HCT116 (cell line): Measurements from ENCODE around the gene TEKT5. TPM values are rescaled to one million over a fixed set of nuclear protein-coding genes. Genes with fewer than 3 reads are reported as not detected.

ENCODE experiments used
- ATAC-seq: fragments of 200-7000 bp; cut with Tn5 transposase; 2 replicates; pipeline ENCODE4 v1.9.1; 2020; ENCODE audit warnings: mild to moderate bottlenecking, moderate library complexity
- BruUV-seq: library from RNA; stranded (reverse); fragments of 400-500 nt; replicated peaks from 2 replicates; lab custom pipeline; 2021; lab: Mats Ljungman, UMichigan
- CTCF ChIA-PET: fragments of 300-600 bp; sonication (Branson Sonifier 250); formaldehyde crosslinking; loops from one replicate; lab custom pipeline; 2021; ENCODE audit warnings: antibody characterized with exemption; lab: Charles Lee
- POLR2A ChIA-PET: fragments of 300-600, 350-600 bp; sonication (Branson Sonifier 250); formaldehyde crosslinking; loops from one replicate; lab custom pipeline; 2021; ENCODE audit warnings: antibody characterized with exemption; lab: Charles Lee
- RAD21 ChIA-PET, 2 experiments: fragments of 300-600 bp; sonication (Branson Sonifier 250); formaldehyde crosslinking; loops; one replicate each; lab custom pipeline; 2023; ENCODE audit warnings: low total read pairs in 2 of 2; ENCODE audit not compliant: uncharacterized antibody in 2 of 2, unreplicated experiment in 2 of 2, low non-redundant PET in 1 of 2; lab: Charles Lee
- DNase-seq: peaks from one replicate; pipeline ENCODE4 v3.0.0-alpha.2; 2010; ENCODE audit warnings: low read depth, low spot score
- H2AFZ ChIP-seq: fragments of 200-600 bp; shearing (Covaris generic), sonication (generic); 2 replicates; pipeline ENCODE4 v1.6.1; 2017; ENCODE audit warnings: low read depth, mixed run types, mixed read lengths, antibody characterized with exemption, low read length; ENCODE audit not compliant: poor library complexity, severe bottlenecking
- H3K27ac ChIP-seq: 2 replicates; pipeline ENCODE4 v1.5.1; 2012; ENCODE audit warnings: low read depth, low read length
- H3K27me3 ChIP-seq: fragments of 200-600 bp; sonication (generic); 2 replicates; pipeline ENCODE4 v1.6.1; 2016; ENCODE audit warnings: mixed run types, low read length, mixed read lengths; ENCODE audit not compliant: insufficient read depth
- H3K36me3 ChIP-seq, 2 experiments: fragments of 200-500 bp in 1 of 2; fragments of 200-600 bp in 1 of 2; sonication (Bioruptor generic) in 1 of 2; sonication (generic) in 1 of 2; 2 replicates each; pipeline versions ENCODE4 v1.5.1 to v1.6.1; 2014 to 2016; ENCODE audit warnings: low read length in 2 of 2, inconsistent platforms in 1 of 2, mixed read lengths in 1 of 2, mixed run types in 1 of 2; ENCODE audit not compliant: insufficient read depth in 2 of 2, control insufficient read depth in 1 of 2
- H3K4me1 ChIP-seq, 2 experiments: fragments of 200-600 bp in 1 of 2; sonication (generic) in 1 of 2; 2 replicates each; pipeline versions ENCODE4 v1.5.1 to v1.6.1; 2012 to 2017; ENCODE audit warnings: low read length in 2 of 2, inconsistent platforms in 1 of 2, mild to moderate bottlenecking in 1 of 2, mixed read lengths in 1 of 2, mixed run types in 1 of 2, moderate library complexity in 1 of 2; ENCODE audit not compliant: insufficient read depth in 2 of 2, control insufficient read depth in 1 of 2
- H3K4me2 ChIP-seq: fragments of 200-600 bp; sonication (generic); 2 replicates; pipeline ENCODE4 v1.6.1; 2017; ENCODE audit warnings: mixed run types, low read length, mixed read lengths
- H3K4me3 ChIP-seq, 2 experiments: fragments of 200-600 bp in 1 of 2; sonication (generic) in 1 of 2; replicated peaks in 1 of 2; 2 replicates each; pipeline ENCODE4 v1.5.1; 2011 to 2016; ENCODE audit warnings: low read length in 2 of 2, control low read depth in 1 of 2, low read depth in 1 of 2, mild to moderate bottlenecking in 1 of 2, mixed read lengths in 1 of 2, mixed run types in 1 of 2
- H3K79me2 ChIP-seq: fragments of 200-600 bp; sonication (generic); 2 replicates; pipeline ENCODE4 v1.6.1; 2017; ENCODE audit warnings: mild to moderate bottlenecking, mixed run types, low read length, moderate library complexity, mixed read lengths; ENCODE audit not compliant: insufficient read depth
- H3K9ac ChIP-seq: fragments of 200-600 bp; sonication (generic); 2 replicates; pipeline ENCODE4 v1.6.1; 2016; ENCODE audit warnings: low read length, mixed read lengths
- H3K9me2 ChIP-seq: fragments of 200-600 bp; sonication (generic), shearing (Covaris generic); 2 replicates; pipeline ENCODE4 v1.6.1; 2017; ENCODE audit warnings: mixed run types, mild to moderate bottlenecking, moderate library complexity; ENCODE audit not compliant: insufficient read depth
- H3K9me3 ChIP-seq, 2 experiments: fragments of 200-500 bp in 1 of 2; fragments of 200-600 bp in 1 of 2; sonication (Bioruptor generic) in 1 of 2; sonication (generic) in 1 of 2; 2 replicates each; pipeline ENCODE4 v1.6.1; 2014 to 2017; ENCODE audit warnings: low read length in 2 of 2, mixed read lengths in 2 of 2, inconsistent platforms in 1 of 2, low read depth in 1 of 2, mild to moderate bottlenecking in 1 of 2, mixed run types in 1 of 2, moderate library complexity in 1 of 2; ENCODE audit not compliant: control insufficient read depth in 1 of 2, insufficient read depth in 1 of 2
- H4K20me1 ChIP-seq: fragments of 200-600 bp; sonication (generic), shearing (Covaris generic); 2 replicates; pipeline ENCODE4 v1.6.1; 2017; ENCODE audit warnings: mixed run types, mild to moderate bottlenecking, moderate library complexity; ENCODE audit not compliant: insufficient read depth
- CBX3 ChIP-seq: IDR thresholded peaks from 2 replicates; pipeline ENCODE4 v1.6.1; 2012; ENCODE audit warnings: low read depth
- CEBPB ChIP-seq: IDR thresholded peaks from 2 replicates; pipeline ENCODE4 v1.6.1; 2012; ENCODE audit warnings: low read depth
- EGR1 ChIP-seq: IDR thresholded peaks from 2 replicates; pipeline ENCODE4 v1.6.1; 2012; ENCODE audit warnings: low read depth
- EZH2 ChIP-seq: fragments of 200-600 bp; sonication (generic); IDR thresholded peaks from 2 replicates; pipeline ENCODE4 v1.6.1; 2017; ENCODE audit warnings: antibody characterized with exemption, mixed run types
- FOSL1 ChIP-seq: IDR thresholded peaks from 2 replicates; pipeline ENCODE4 v1.6.1; 2012; ENCODE audit warnings: low read depth
- POLR2A ChIP-seq: IDR thresholded peaks from 2 replicates; pipeline ENCODE4 v1.7.0; 2011; ENCODE audit warnings: borderline replicate concordance; ENCODE audit not compliant: insufficient read depth, insufficient read length; ENCODE audit errors: extremely low read depth
- RAD21 ChIP-seq: IDR thresholded peaks from 2 replicates; pipeline ENCODE4 v1.6.1; 2012; ENCODE audit warnings: low read depth, mild to moderate bottlenecking
- REST ChIP-seq: IDR thresholded peaks from 2 replicates; pipeline ENCODE4 v1.6.1; 2012; ENCODE audit warnings: low read depth
- SIN3A ChIP-seq: IDR thresholded peaks from 2 replicates; pipeline ENCODE4 v1.6.1; 2012; ENCODE audit warnings: low read depth
- SRF ChIP-seq: IDR thresholded peaks from 2 replicates; pipeline ENCODE4 v1.6.1; 2012; ENCODE audit warnings: low read depth
- YY1 ChIP-seq: IDR thresholded peaks from 2 replicates; pipeline ENCODE4 v1.6.1; 2011; ENCODE audit warnings: low read length, low read depth, moderate library complexity, mild to moderate bottlenecking; ENCODE audit not compliant: insufficient replicate concordance; ENCODE audit errors: extremely low read depth
- ZBTB33 ChIP-seq: IDR thresholded peaks from 2 replicates; pipeline ENCODE4 v1.6.1; 2011; ENCODE audit warnings: mild to moderate bottlenecking, low read length, moderate library complexity; ENCODE audit not compliant: insufficient replicate concordance; ENCODE audit errors: extremely low read depth
- ZNF274 ChIP-seq: fragments of 200-500 bp; sonication (Bioruptor generic); IDR thresholded peaks from 2 replicates; pipeline ENCODE4 v1.6.1; 2014; ENCODE audit warnings: mild to moderate bottlenecking, low read depth, low read length, inconsistent platforms
- intact Hi-C: fragments of 100-400 bp; cut with micrococcal nuclease; formaldehyde crosslinking; loops from 2 replicates; pipeline ENCODE4 v1.10.0; 2022
- total RNA-seq: library from RNA; stranded (reverse); gene quantifications from one replicate; pipeline ENCODE4 v1.2.1, GENCODE V29; 2021; ENCODE audit not compliant: unreplicated experiment

Gene TEKT5
- total RNA-seq, 1 experiment from 2014 or later: 0.37 TPM

- Histone ChIP-seq H3K4me1 (no peaks in the 10 kb centered on the region), H3K4me2 (no peak overlapping the region), H3K9ac (no peak overlapping the region), H3K36me3 (no peaks in the 10 kb centered on the region), H3K27ac (no peak overlapping the region), H2AFZ (no peak overlapping the region), H3K79me2 (no peaks in the 10 kb centered on the region), H3K27me3 (no peaks in the 10 kb centered on the region), H3K9me2 (no peaks in the 10 kb centered on the region), H3K9me3 (no peaks in the 10 kb centered on the region), H4K20me1 (no peaks in the 10 kb centered on the region), H3K4me3 (no peak overlapping the region)
- no peak for DNase-seq
- no TSS peak for BruUV-seq
- ATAC-seq: no peak
- POLR2A ChIA-PET: no interaction called here
- intact Hi-C loops: no loop called here
- CTCF ChIA-PET: no interaction called here
- TF ChIP-seq CEBPB (no peak), REST (no peak), CBX3 (no peak), ZBTB33 (no peak), RAD21 (no peak), EZH2 (no peak), SIN3A (no peak), POLR2A (no peak), SRF (no peak), ZNF274 (no peak), YY1 (no peak), EGR1 (no peak), FOSL1 (no peak)
- RAD21 ChIA-PET: no interaction called here
Measured at GRCh38 chr16:10631886-10632285, 62.8 kb downstream of the TEKT5 start.
